PC-3 (cell line): Measurements from ENCODE around the gene NOXA1. TPM values are rescaled to one million over a fixed set of nuclear protein-coding genes. Genes with fewer than 3 reads are reported as not detected.

Experiments
- ATAC-seq: fragments of 200-7000 bp; cut with Tn5 transposase; 2 replicates; pipeline ENCODE4 v1.9.1; 2020; ENCODE audit warnings: mild to moderate bottlenecking, moderate library complexity
- BruUV-seq: library from RNA; stranded (reverse); fragments of 400-500 nt; replicated peaks from 2 replicates; lab custom pipeline; 2021; lab: Mats Ljungman, UMichigan
- CTCF ChIA-PET: fragments of 300-600 bp; sonication (Branson Sonifier 250); formaldehyde crosslinking; loops from one replicate; lab custom pipeline; 2022; ENCODE audit warnings: antibody characterized with exemption; lab: Charles Lee
- POLR2A ChIA-PET: fragments of 300-600 bp; sonication (Branson Sonifier 250); formaldehyde crosslinking; loops from one replicate; lab custom pipeline; 2022; ENCODE audit warnings: antibody characterized with exemption; ENCODE audit not compliant: unreplicated experiment; lab: Charles Lee
- DNase-seq: peaks from one replicate; pipeline ENCODE4 v3.0.0-alpha.2; 2015
- H2AFZ ChIP-seq: fragments of 300-600 bp; sonication (generic); 2 replicates; pipeline ENCODE4 v1.6.0; 2016; ENCODE audit warnings: antibody characterized with exemption, low read length
- H3F3A ChIP-seq: fragments of 300-600 bp; sonication (generic); one replicate; pipeline ENCODE4 v1.6.0; 2017; ENCODE audit warnings: antibody characterized with exemption, low read length, control low read depth, mild to moderate bottlenecking; ENCODE audit not compliant: unreplicated experiment
- H3K27ac ChIP-seq: fragments of 300-600 bp; sonication (generic); 2 replicates; pipeline ENCODE4 v1.5.1; 2016; ENCODE audit warnings: mild to moderate bottlenecking, low read length
- H3K27me3 ChIP-seq: fragments of 300-600 bp; sonication (generic); 2 replicates; pipeline ENCODE4 v1.6.1; 2016; ENCODE audit warnings: low read length, mixed read lengths
- H3K36me3 ChIP-seq: fragments of 300-600 bp; sonication (generic); 2 replicates; pipeline ENCODE4 v1.6.1; 2016; ENCODE audit warnings: low read depth, mixed run types, low read length, mixed read lengths
- H3K4me1 ChIP-seq: fragments of 300-600 bp; sonication (generic); 2 replicates; pipeline ENCODE4 v1.5.1; 2016; ENCODE audit warnings: low read length; ENCODE audit not compliant: insufficient read depth
- H3K4me2 ChIP-seq: fragments of 300-600 bp; sonication (generic); 2 replicates; pipeline ENCODE4 v1.6.0; 2016; ENCODE audit warnings: low read length
- H3K4me3 ChIP-seq: fragments of 300-600 bp; sonication (generic); 2 replicates; pipeline ENCODE4 v1.5.1; 2016; ENCODE audit warnings: mild to moderate bottlenecking, low read length, mixed read lengths
- H3K79me2 ChIP-seq: fragments of 300-600 bp; sonication (generic); 2 replicates; pipeline ENCODE4 v1.6.1; 2017; ENCODE audit warnings: low read length, mixed read lengths
- H3K9ac ChIP-seq: fragments of 300-600 bp; sonication (generic); 2 replicates; pipeline ENCODE4 v1.6.0; 2016; ENCODE audit warnings: mild to moderate bottlenecking, low read length
- H3K9me2 ChIP-seq: fragments of 300-600 bp; sonication (generic); replicated peaks from 2 replicates; pipeline ENCODE4 v1.6.1; 2016; ENCODE audit warnings: mixed run types, low read length, mixed read lengths
- H3K9me3 ChIP-seq: fragments of 300-600 bp; sonication (generic); 2 replicates; pipeline ENCODE4 v1.6.1; 2016; ENCODE audit warnings: low read length, mixed read lengths
- H4K20me1 ChIP-seq: fragments of 300-600 bp; sonication (generic); 2 replicates; pipeline ENCODE4 v1.6.1; 2016; ENCODE audit warnings: low read length, mixed read lengths
- EZH2 ChIP-seq: fragments of 300-600 bp; sonication (generic); IDR thresholded peaks from one replicate; pipeline ENCODE4 v1.6.1; 2017; ENCODE audit warnings: antibody characterized with exemption, mild to moderate bottlenecking, low read length; ENCODE audit not compliant: unreplicated experiment
- EZH2phosphoT487 ChIP-seq: fragments of 300-600 bp; sonication (generic); IDR thresholded peaks from 2 replicates; pipeline ENCODE4 v1.6.1; 2018; ENCODE audit warnings: mild to moderate bottlenecking, antibody characterized with exemption, low read length, borderline replicate concordance
- intact Hi-C: fragments of 100-400 bp; cut with micrococcal nuclease; formaldehyde crosslinking; loops from 2 replicates; pipeline ENCODE4 v1.9.0; 2023
- total RNA-seq: library from RNA; depleted of rRNA; stranded (reverse); fragments of >200 nt; gene quantifications from 2 replicates; pipeline ENCODE4 v1.2.3, GENCODE V29; 2014
- TF ChIP-seq, protein P1 (sequence below): fragments of 300-600 bp; sonication (generic); conservative IDR thresholded peaks from 2 replicates; pipeline ENCODE4 v1.5.1; 2017; ENCODE audit warnings: antibody characterized with exemption, low read depth, mild to moderate bottlenecking, low read length

Gene NOXA1
- total RNA-seq, 1 experiment from 2014 or later = 0.51 TPM

DNA sequence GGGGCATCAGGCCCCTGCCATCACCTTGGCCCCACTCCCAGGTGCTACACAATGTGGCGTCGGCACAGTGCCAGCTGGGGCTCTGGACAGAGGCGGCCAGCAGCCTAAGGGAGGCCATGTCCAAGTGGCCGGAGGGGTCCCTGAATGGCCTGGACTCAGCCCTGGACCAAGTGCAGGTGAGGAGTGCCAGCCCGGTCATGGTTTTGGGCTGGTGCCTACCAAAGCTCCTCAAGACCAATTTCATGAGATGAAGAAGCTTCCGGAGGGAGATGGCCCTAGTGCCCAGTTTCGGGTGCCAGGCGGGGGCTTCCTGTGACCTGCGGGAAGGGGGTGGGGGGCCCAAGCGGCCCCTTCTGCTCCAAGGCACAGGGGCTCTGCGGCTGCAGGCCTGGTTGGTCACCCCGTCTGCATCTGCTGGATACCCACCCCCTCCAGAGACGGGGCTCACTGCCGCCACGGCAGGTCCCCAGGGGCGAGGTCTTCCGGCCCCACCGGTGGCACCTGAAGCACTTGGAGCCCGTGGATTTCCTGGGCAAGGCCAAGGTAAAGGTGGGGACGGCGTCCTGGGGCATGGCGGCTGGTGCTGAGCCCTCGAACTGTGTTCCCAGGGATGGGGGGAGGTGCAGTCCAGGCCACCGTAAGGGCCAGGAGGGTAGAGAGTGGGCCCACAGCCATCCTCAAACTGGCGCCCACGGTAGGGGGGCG lies 5.8 kb downstream of the NOXA1 start:
- DNase-seq = no peak
- Histone ChIP-seq H3K4me1 (0 out of 2 replicates have a peak, but pooled peaks cover 2% of the 10 kb centered on the region), H4K20me1 (no peaks in the 10 kb centered on the region), H3K27ac (no peak overlapping the region), H3K9me3 (no peaks in the 10 kb centered on the region), H3K36me3 (no peaks in the 10 kb centered on the region), H3K4me2 (no peak overlapping the region), H3K9me2 (no peaks in the 10 kb centered on the region), H3K27me3 (no peaks in the 10 kb centered on the region), H3K9ac (no peak overlapping the region), H3K4me3 (no peak overlapping the region), H3F3A (no peaks in the 10 kb centered on the region), H3K79me2 (no peaks in the 10 kb centered on the region), H2AFZ (no peak overlapping the region)
- no peak for TF ChIP-seq EZH2
- TF ChIP-seq EZH2phosphoT487 = no peak
- TF ChIP-seq, protein P1, sequence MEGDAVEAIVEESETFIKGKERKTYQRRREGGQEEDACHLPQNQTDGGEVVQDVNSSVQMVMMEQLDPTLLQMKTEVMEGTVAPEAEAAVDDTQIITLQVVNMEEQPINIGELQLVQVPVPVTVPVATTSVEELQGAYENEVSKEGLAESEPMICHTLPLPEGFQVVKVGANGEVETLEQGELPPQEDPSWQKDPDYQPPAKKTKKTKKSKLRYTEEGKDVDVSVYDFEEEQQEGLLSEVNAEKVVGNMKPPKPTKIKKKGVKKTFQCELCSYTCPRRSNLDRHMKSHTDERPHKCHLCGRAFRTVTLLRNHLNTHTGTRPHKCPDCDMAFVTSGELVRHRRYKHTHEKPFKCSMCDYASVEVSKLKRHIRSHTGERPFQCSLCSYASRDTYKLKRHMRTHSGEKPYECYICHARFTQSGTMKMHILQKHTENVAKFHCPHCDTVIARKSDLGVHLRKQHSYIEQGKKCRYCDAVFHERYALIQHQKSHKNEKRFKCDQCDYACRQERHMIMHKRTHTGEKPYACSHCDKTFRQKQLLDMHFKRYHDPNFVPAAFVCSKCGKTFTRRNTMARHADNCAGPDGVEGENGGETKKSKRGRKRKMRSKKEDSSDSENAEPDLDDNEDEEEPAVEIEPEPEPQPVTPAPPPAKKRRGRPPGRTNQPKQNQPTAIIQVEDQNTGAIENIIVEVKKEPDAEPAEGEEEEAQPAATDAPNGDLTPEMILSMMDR = no peak
- BruUV-seq = no TSS peak
- no peak for ATAC-seq
- CTCF ChIA-PET = no interaction called here
- intact Hi-C loops = no loop called here
- POLR2A ChIA-PET = no interaction called here

DNA sequence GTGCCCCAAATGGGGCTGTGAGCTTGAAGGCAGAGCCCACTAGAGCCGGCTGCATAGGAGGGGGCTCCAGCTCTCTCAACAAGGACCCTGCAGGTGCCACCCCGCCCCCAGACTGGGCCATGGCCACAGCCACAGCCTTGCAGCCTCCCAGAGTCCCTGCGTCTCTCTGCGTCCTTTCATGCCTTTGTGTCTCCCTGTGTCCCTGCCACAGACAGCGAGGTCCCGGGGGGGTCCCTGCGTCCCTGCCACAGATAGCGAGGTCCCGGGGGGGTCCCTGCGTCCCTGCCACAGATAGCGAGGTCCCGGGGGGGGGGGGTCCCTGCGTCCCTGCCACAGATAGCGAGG lies 6.3 kb downstream of the NOXA1 start:
- no TSS peak for BruUV-seq
- H2AFZ ChIP-seq = no peak overlapping the region
- H3K9me3 ChIP-seq = no peaks in the 10 kb centered on the region
- no peaks in the 10 kb centered on the region for H3K27me3 ChIP-seq
- POLR2A ChIA-PET = no interaction called here
- ATAC-seq = no peak
- H3F3A ChIP-seq = no peaks in the 10 kb centered on the region
- CTCF ChIA-PET = no interaction called here
- DNase-seq = no peak
- H3K36me3 ChIP-seq = no peaks in the 10 kb centered on the region
- no peaks in the 10 kb centered on the region for H4K20me1 ChIP-seq
- no peak overlapping the region for H3K4me2 ChIP-seq
- intact Hi-C loops = no loop called here
- no peaks in the 10 kb centered on the region for H3K9me2 ChIP-seq
- H3K4me3 ChIP-seq = no peak overlapping the region
- H3K27ac ChIP-seq = no peak overlapping the region
- no peak overlapping the region for H3K9ac ChIP-seq
- H3K79me2 ChIP-seq = no peaks in the 10 kb centered on the region
- H3K4me1 ChIP-seq = no peaks in the 10 kb centered on the region
- TF ChIP-seq EZH2 = no peak
- TF ChIP-seq EZH2phosphoT487 = no peak
- TF ChIP-seq, protein P1 = no peak

DNA sequence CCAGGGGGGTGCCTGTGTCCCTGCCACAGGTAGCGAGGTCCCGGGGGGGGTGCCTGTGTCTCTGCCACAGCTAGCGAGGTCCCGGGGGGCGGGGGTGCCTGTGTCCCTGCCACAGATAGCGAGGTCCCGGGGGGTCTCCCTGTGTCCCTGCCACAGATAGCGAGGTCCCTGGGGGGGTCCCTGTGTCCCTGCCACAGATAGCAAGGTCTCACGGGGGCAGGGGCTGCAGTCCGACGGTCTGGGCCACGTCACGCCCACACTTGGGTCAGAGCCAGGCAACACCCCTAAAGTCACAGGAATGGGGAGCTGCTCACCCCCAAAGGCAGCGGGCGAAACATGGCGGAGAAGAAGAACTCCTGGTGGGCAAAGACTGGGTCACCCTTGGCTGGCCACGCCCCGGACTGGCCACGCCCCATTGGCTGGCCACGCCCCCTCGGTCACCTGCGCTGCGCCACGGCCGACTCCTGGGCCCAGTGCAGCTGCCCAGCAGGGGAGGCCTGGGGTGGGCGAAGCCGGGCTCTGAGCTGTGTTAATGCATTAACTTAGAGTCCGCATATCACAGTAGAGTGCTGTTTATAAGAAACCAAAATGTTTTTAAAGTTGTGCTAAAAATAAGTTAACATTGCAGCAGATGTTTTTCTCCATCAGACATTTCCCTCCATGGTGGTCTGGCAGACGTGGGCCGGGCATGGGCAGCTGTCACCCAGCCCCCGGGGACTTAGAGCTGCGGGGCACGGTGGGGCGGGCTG lies 7.0 kb downstream of the NOXA1 start:
- no peak overlapping the region for H3K4me2 ChIP-seq

More for the DNA sequence above, 7.0 kb downstream of the NOXA1 start:
- Histone ChIP-seq H2AFZ (no peak overlapping the region), H3K9ac (no peak overlapping the region), H3K36me3 (no peaks in the 10 kb centered on the region), H3K27ac (no peak overlapping the region), H3K4me1 (no peaks in the 10 kb centered on the region), H4K20me1 (no peaks in the 10 kb centered on the region), H3K27me3 (no peaks in the 10 kb centered on the region), H3K9me3 (no peaks in the 10 kb centered on the region), H3K79me2 (no peaks in the 10 kb centered on the region), H3K9me2 (no peaks in the 10 kb centered on the region), H3F3A (no peaks in the 10 kb centered on the region), H3K4me3 (no peak overlapping the region)
- peak; percentile 57 for ATAC-seq
- ChIA-PET POLR2A (no interaction called here), CTCF (no interaction called here)
- BruUV-seq = no TSS peak
- intact Hi-C loops = no loop called here
- DNase-seq = peak; percentile 40
- TF ChIP-seq EZH2 (no peak), EZH2phosphoT487 (no peak)
- TF ChIP-seq, protein P1 = no peak
